ENCODE data around the gene MUC6.

The MUC6 gene

DNA sequence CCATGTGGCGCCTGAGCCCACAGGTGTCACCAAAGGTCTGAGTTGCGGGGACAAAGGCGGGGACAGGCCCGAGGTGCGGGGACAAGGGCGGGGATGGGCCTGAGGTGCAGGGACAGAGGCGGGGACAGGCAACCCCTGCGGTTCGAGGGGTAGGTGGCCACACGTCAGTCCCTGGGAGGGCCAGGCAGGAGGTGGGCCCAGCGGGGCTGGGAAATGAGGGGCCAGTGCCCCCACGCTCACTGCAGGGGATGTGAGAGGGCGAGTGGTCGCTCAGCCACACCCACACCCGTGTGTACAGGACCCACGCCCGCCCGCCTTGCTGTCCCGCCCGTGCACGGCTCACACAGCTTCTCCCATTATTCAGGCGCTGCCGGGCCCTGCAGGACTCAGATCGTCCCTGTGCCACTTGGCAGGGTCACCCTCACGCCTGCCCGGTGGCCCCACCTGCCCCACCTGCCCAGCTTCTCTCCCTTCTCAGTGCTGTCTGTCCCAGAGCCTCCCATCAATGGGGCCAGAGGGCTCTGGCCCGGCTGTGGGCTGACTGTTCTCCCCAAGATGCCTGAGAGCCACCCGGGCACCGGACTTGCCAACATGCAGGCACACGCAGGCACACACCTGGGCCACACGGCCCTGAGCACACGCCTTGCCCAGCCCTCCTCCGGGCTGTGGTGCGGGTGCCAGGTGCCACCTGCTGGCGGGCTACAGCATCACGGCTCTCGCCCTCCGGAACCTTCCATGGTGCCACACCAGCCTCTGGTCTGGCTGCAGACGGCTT is 14.2 kb upstream of the MUC6 start:
- peak; percentile 49 to 66 (median 63) for DNase-seq

DNA sequence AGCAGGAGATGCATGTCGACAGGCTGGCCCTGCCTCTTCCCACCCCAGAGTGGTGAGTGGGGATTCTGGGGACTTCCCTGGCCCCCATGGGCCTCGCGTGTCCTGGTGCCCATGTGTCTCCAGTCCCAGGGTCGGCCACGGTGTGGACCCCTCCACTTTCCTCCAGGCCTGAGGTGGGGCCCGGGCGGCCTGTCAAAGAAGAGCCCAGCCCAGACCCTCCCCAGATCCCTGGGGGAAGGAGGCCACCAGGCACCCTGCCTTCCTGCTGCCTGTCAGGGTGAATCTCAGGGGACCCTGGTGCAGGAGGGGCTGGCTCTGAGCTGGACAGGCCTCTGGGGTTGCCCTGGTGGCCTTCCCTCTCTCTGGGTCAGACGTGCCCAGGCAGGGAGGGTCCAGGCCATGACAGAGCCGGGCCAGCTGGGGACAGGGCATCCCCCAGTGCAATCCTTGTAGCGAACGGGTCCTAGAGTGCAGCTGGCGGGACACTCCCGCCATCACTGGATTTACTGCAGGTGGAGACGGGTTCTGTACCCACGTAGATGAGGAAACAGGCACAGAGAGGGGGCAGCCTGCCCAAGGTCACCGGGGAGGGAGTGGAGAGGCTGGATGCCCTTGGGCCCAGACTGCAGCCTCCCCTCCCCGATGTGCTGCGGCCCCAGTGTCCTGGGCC is 13.5 kb upstream of the MUC6 start:
- DNase-seq: peak in 1 of 5 donors; percentile 4

DNA sequence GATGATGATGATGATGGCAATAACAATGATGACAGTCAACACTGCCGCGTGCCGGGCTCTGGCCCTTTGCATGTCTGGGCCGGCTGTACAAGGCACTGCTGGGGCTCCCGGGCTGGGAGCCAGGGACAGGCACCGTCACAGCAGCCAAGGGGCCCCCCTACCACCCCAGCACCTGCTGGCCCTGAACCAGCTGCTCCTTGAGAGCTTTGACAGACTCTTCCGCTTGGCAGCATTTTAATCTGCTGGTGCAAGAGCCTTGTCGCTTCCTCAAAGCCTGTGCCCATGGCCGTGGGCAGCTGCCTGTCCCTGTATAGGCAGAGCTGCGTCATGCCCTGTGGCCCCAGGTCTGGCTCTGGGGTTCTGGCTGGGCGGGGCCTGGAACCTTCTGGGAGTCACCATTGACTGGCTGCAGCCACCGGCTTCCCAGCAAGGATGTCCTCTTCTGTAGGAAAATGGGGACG is 12.9 kb upstream of the MUC6 start:
- DNase-seq: no peak

DNA sequence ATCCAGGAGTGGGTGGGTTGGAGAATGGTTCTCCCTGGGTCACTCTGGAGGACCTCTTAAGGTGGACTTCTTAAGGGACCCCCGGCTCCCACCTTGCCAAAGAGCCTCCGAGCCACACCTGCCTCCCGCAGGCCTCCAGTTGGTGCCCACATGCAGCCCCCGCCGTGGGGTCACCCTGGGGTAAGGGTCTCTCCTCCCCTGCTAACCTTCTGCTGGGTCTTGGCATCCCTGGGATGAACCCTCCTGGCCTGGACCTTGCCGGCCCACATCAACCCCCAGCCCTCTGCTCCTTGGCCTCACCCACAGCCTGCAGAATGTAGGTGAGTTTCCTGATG is 12.5 kb upstream of the MUC6 start:
- peak in 1 of 5 donors; percentile 3 for DNase-seq

DNA sequence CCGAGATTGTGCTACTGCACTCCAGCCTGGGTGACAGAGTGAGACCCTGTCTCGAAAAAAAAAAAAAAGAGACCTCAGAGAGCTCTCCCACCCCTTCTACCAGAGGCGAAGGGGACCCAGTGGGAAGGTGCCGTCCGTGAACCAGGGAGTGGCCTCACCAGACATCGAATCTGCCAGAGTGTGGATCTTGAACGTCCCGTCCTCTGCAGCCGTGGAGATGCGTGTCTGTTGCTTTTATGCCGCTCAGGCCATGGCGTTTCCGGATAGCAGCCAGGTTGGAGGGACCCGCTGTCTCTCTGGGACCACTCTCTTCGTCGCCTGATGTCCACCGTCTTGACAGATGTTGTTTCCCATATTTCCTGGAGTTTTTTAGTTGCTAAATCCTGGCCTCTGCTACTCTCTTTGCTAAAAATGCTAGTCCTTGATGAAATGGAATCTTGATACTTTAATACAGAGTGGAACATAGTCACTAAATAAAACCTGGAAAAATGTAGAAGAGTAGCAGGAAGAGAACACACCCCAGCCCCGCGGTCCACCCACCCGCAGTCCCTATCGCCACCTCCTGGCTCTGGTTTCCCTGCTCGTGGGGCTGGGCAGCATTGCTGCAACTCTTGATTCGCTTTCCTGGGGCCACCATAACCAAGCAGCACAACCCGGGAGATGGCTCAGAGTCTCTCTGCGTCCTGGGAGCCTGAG is 12.0 kb upstream of the MUC6 start:
- DNase-seq: no peak

DNA sequence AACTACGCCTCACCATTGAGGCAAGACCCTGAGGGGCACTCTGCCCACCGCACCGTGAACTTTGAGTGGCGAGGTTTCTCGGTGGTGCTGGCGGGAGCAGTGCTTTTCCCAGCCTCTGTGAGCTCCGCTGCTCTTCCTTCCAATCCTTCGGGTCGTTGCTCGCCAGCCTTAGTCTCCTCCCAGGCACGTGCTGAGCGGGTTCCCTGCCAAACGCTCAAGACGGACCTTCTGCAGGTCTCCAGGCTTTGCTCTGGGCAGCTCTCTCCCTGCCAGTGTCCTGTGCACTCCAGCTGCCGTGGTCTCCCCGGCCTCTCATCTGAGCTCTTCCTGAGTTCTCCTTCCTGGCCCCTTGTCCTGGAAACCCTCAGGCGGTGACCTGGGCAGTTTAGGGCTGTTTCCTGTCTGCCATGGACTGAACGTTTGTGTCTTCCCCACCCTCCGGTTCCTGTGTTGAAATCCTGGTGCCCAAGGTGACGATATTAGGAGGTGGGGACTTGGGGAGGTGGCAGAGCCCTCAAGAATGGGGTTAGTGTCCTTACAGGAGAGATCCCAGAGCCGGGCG is 11.2 kb upstream of the MUC6 start:
- no peak for DNase-seq

DNA sequence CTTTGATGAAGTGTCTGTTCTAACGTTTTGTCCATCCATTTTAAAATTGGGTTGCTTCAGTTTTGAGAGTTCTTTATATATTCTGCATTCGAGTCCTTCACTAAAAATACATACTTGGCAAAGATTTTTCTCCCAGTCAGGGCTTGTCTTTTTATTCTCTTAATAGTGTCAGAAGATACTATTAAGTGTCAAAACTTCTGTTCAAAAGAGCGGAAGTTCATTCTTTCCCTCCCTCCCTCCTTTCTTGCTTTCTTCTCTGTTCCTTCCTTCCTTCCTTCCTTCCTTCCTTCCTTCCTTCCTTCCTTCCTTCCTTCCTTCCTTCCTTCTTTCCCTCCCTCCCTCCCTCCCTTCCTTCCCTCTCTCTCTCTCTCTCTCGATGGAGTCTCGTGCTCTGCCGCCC is 7.6 kb upstream of the MUC6 start:
- DNase-seq: no peak

DNA sequence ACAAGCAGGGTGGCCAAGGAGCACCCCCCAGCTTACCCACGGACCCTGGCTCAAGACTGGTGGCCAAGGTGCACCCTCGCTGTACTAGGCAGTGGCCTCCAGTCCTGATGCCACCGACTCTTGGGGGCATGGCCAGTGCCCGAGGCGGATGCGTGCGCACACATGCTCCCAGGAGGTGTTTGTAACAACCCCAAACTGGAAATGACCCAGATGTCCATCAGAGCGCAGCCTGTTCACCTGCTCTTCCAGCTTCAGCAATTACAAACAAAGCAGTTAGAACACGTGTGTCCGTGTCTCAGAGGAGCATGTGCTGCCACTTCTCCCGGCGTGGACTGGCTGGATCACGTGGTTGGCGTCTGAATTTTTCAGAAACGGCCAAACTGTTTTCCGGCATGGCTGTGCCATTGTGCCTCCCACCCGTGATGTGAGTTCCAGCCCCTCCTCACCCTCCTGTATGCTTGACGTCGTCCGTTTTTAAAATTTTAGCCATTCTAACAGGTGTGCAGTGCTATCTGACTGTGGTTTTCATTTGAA is 7.1 kb upstream of the MUC6 start:
- DNase-seq: no peak

DNA sequence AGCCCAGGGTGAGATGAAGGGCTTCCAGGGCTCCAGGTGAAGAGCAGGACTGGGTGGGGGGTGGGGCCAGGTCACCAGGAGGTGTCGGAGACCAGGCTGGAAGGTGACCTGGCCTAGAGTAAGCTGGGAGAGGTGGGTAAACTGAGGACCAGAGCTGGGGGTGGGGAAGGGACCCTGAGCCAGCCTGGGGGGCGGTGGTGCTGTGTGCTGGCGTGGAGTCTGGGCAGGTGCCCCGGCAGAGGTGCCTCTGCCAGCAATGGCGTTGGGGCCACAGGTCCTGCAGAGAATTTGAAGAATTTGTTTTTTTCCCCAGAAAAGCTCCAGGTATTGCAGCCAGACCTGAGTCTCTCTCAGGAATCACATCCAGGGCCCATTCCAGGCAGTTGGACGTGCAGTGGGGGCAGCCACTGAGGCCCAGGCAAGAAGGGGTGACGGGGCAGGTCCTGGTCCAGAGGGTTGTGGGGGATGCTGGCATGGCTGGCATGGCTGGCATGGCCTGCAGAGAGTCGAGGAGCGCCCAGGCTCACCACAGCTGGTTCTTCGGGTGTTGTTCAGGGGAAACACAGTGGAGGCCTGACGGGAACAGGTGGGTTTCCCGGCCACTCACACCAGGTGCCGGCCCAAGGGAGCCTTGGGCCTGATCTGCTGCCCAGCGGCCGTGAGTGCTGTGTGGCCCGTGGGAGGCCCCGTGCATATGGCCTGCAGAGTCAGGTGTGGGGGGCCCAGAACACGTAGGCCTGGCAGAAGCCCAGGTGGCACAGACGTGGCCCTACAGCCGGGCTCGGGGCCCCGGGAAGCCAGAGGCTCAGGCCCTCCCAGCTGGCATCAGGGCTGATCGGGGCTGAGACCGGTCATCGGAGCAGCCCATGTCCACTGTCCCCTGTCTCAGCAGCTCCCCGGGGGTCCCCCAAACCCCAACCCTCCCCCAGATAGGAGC is 6.4 kb upstream of the MUC6 start:
- peak in 1 of 5 donors; percentile 5 for DNase-seq

DNA sequence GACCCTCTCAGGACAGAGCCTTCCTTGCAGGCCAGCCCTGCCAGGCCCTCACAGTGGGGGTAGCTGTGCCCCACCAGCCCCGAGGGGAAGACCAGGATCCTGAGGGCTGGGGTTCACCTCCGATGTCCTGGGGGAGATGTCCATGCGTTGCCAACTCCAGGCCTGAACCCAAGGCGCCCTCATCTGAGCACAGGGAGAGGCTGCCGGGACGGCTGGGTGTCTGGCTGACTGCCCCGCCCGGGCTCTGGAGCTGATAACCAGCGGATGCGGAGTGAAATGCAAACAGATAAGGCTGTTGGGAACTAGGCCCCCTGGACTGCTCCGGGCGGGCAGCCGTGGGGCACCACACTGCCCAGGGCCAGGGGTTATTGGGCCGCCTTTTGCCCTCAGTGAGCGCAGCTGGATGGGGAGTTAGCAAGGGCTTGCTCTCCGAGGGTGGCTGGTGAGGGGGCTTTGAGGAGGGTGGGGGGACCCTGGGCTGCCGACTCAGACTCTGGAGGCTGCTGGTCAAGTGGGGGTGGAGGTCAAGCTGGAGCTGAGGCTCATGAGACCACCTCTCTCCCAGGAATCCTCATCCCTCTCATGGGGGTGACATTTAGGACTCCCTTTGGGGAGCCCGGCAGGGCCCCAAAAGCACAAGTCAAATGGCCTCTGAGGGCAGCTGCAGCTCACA is 5.6 kb upstream of the MUC6 start:
- DNase-seq: peak in 3 of 5 donors; percentile 2 to 10 (median 5)

DNA sequence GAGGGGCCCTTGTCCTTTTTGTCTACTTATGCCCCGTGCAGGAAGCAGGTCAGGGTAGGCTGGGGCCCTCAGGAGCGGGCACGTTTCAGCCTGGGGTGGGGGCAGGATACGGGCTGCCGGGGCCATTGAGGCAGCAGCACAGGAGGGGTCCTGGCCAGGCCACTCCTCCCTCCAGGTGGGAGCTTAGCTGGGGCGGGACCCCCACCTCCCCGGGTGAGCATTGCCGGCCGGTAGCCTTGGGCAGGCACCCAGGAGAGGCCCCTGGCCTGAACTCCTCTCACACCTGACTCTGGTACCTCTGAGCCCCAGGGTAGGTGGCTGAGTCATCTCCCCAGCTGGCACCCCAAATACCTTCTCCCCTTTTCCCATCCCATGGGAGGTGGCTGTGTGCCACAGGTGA is 5.0 kb upstream of the MUC6 start:
- DNase-seq: no peak

DNA sequence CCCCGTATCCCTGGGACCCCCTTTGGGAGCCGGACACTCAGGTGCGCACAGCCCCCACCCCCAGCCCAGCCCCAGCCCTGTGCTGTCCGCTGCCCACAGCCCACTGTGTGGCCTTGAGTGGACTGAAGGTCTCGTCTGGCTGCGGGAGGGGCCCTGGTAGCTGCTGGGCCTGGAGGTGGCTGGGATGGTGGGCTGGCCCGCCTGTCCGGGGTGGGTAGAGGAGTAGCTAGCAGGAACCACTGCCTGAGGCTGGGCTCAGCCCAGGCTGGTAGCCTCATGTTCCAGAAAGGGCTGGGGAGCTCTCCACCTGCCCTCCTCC is 4.6 kb upstream of the MUC6 start:
- DNase-seq: peak in 2 of 5 donors; percentile 5 to 10

DNA sequence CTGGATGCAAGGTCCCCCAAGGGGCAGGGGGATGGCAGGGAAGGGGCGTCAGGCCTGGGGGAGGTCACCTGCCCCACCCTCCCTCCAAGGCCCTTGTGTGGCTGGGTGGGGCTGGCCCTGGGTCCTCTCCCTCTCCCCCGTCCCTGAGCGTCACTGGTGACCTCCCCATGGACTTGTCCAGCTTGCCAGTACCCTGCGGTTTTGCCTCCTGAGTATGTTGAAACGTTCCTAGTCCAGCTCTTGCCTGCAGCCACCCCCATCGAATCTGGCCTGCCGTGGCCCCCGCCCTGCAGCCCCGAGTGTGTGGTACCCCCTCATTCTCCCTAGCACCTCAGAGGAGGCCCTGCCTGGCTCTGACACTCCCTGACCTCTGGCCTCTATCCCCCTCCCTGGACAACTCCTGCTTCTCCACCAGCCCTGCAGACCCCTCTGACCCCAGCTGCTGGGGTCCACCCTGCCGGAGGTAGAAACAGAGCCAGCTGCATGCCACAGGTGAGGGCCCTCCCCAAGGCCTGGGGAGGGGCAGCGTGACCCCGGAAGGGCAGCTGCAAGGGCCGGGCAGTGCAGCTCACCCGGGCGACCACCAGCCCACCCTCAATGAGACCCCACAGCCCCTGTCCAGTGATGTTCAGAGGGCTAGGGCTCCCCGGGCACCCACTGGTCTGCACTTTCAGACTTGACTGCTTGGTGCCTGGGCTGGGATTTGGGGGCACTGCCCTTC is 4.1 kb upstream of the MUC6 start:
- peak in 1 of 5 donors; percentile 4 for DNase-seq

DNA sequence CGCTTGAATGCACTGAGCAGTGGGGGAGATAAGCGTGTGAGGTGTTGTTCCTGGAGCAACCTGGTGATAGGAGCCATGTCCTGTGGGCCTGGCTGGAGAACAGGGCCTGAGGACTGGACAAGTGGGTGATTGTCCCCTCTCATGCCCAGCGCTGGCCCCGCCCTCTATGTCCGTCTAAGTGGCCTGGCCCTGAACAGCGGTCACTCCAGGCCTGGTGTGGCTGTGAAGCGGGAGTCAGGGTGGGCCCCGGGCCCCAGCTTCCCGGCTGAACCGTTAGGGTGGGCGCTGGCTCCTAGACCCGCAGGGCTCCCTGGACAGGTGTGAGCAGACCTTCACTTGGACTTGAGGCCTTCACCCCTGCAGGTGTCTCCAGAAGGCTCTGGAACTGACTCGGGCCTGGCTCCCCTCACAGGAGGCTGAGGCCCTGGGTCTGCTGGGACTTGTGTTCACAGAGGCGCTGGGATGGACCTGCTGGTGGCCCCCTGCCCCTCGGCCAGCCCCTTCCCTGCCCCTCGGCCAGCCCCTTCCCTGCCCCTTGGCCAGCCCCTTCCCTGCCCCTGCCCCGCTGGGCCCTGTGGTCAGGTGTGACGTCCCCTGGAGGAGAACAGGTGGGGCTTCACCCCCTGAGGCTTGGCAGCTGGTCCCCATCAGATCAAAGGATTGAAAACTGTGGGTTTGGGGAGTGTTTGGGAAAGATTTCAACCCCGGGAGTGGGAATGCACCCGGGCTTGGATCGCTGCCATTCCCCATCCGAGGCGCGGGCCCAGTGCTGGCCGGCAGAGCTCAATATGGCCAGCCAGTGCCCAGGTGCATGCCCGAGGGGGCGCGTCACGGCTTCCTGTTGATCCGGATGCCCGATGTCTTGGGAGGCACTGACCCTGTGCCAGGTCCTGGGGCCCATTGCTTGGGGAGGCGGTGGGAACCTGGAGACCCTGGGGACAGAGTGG is 3.2 kb upstream of the MUC6 start:
- peak in 2 of 5 donors; percentile 2 to 4 for DNase-seq

DNA sequence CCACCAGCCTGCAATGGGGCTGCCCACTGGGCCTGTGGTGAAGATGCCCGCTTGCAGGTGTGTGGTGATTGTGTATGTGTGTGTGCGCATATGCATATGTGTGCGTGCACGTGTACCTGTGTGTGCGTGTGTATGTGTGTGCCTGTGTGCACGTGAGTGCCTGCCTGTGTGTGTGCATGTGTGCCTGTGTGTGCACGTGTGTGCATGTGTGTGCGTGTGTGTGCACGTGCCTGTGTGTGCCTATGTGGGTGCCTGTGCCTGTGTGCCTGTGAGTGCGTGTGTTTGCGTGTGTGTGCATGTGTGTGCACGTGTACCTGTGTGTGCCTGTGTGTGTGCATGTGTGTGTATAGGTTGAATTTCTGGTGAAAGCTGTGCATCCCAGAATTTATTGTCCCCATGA is 2.4 kb upstream of the MUC6 start:
- no peak for DNase-seq

DNA sequence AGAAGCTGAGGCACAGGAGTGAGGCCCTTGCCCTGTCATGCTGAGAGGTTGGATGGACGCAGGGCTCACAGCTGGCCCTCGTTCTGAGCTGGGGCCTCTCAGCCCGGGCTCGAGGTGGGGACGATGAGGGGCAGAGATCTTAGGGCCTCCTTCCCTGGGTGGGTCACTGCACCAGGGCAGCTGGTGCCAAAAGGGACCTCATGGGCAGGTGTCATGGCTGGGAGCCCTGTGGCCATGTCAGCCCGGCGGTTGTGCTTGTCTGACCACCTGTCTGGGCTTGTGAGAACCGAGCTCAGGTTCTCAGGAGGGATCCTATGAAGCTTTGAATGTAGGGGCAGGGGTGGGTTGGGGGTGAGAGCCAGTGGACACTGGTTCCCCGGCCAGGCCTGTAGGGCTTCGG is 1.8 kb upstream of the MUC6 start:
- DNase-seq: no peak

DNA sequence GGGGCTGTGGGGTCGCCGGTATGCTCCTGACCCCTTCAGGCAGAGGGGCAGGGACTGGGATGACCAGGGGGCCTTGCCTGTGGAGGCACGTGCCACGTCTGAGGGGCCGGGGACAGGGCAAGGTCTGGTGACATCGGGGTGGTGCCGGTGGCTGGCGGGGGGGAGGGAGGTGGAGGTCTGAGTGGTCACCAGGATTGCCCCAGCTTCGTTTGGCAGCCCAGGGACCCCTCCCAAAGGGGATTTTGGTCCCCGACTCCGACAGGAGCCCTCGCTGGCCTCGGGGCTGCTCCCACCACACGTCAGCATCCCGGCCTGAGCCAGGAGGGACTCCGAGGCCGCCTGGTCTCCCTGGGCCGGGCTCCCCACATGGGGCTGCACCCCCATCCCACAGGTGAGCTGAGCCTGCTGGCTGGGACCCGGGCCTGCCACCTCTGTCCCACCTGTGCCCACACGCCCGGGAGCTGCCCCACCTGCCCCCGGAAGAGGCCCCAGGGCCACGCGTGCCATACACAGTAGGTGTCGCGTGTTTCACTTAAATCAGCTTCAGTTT is 1.1 kb upstream of the MUC6 start:
- no peak for DNase-seq

DNA sequence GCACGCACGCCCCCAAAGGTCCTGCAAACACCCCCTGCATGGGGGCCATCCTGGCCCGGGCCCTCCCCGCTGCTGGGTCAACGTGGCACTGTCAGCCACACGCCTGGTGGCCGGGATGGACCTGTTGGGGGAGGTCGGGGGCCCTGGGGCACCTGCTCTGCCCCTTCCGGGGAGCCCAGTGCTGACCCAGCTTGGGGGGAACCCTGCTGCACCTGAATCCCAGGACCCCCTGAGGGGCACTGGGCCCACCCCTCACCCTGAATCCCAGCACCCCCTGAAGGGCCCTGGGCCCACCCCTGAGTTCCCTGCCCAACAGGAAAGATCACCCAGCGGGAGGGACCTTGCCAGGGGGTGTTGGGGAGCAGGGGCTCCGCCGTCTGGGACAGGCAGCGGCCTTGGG is 413 bp upstream of the MUC6 start:
- no peak for DNase-seq

DNA sequence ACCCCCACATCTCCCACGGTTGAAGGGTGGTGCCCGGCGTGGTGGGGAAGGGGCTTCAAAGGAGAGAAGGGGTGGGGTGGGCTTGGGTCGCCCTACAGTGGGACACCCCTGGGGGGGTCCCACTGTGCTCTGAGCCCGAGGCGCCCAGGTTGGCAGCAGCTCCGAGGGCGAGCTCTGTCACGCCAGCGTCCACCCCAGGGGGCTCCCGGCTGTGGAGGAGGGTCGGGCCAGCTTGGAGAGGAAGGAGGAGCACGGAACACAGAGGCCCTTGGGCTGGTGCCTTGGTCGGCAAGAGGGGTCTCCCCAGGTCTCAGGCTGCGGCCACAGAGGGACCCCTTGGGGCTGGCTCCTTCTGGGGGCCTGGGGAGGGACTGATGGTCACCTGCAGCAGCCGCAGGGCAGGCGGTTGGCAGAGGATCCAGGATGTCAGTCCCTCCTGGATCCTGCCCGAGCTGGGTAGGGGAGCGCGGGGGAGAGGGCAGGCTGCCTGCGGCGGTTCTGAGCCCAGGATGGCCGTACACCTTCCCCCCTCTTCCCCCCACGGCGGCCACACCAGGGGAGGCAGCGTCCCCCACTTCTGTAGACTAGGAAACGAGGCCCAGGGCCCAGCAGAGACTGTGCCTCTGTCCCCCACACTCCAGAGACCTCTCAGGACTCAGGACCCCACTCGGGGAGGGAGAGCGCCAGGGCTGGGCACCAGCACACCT is 788 bp downstream of the MUC6 start:
- no peak for DNase-seq

All from T-helper 1 cell (primary cell).